HEK293T (cell line): Measurements from ENCODE around the gene SALL3.

Experiments used
- ARNT ChIP-seq: fragments of 450-650 bp; IDR thresholded peaks from 2 replicates; pipeline ENCODE4 v1.6.1; 2017; ENCODE audit warnings: mild to moderate bottlenecking
- BHLHE40 ChIP-seq: fragments of 450-650 bp; IDR thresholded peaks from 2 replicates; pipeline ENCODE4 v1.6.1; 2016; ENCODE audit warnings: mild to moderate bottlenecking, moderate library complexity, borderline replicate concordance
- ELF4 ChIP-seq: fragments of 450-650 bp; IDR thresholded peaks from 2 replicates; pipeline ENCODE4 v1.6.1; 2017; ENCODE audit warnings: antibody characterized with exemption
- FOXA1 ChIP-seq: fragments of 450-650 bp; IDR thresholded peaks from 2 replicates; pipeline ENCODE4 v1.6.1; 2016; ENCODE audit warnings: mild to moderate bottlenecking
- FOXK2 ChIP-seq: fragments of 450-650 bp; IDR thresholded peaks from 2 replicates; pipeline ENCODE4 v1.6.1; 2016; ENCODE audit warnings: mild to moderate bottlenecking
- FOXM1 ChIP-seq: fragments of 450-650 bp; IDR thresholded peaks from 2 replicates; pipeline ENCODE4 v1.6.1; 2017; ENCODE audit warnings: mild to moderate bottlenecking, borderline replicate concordance
- LEF1 ChIP-seq: fragments of 450-650 bp; IDR thresholded peaks from 2 replicates; pipeline ENCODE4 v1.6.1; 2017; ENCODE audit warnings: mild to moderate bottlenecking, borderline replicate concordance
- SP1 ChIP-seq: fragments of 450-650 bp; IDR thresholded peaks from 2 replicates; pipeline ENCODE4 v1.6.1; 2017
- SUZ12 ChIP-seq: fragments of 450-650 bp; IDR thresholded peaks from 2 replicates; pipeline ENCODE4 v1.6.1; 2016; ENCODE audit warnings: mild to moderate bottlenecking
- TARDBP ChIP-seq: fragments of 450-650 bp; IDR thresholded peaks from 2 replicates; pipeline ENCODE4 v1.6.1; 2016
- ZNF384 ChIP-seq: fragments of 450-650 bp; IDR thresholded peaks from 2 replicates; pipeline ENCODE4 v1.6.1; 2016

DNA sequence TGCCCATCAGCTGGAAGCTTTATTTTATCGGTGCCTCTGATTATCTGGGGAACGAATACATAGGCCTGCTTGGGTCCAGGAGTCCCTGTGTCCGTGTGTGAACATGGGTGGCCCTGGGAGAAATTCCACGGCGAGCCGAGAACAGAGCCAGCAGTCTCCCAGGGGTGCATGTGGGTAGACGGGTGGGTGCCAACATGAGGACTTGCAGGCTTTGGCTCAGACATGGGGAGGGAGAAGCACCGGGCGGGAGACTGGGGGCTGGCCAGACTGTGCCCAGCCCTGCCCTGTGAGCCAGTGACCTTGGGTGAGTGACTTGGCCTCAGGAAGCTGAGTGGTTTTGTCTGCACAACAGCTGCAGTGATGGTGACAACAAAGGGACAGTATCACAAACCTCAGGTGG, 44.2 kb upstream of the SALL3 start:
- no peak for TF ChIP-seq BHLHE40
- no peak for TF ChIP-seq FOXA1
- TF ChIP-seq SP1: no peak
- no peak for TF ChIP-seq FOXM1
- no peak for TF ChIP-seq SUZ12
- no peak for TF ChIP-seq ELF4
- no peak for TF ChIP-seq LEF1
- no peak for TF ChIP-seq FOXK2
- no peak for TF ChIP-seq TARDBP
- TF ChIP-seq ARNT: no peak
- no peak for TF ChIP-seq ZNF384
